ENCODE results near the gene ARL15. TPM values are rescaled to one million over a fixed set of nuclear protein-coding genes. Genes with fewer than 3 reads are reported as not detected.

ARL15 gene
- total RNA-seq, 4 donors from 2014 or later: 36.2 to 338 (median 69.0) TPM

GRCh38 chr5:54329731-54330709 is 19.6 kb upstream of the ARL15 start:
- Histone ChIP-seq H3K4me3 (no peak overlapping the region), H3K36me3 (no peaks in the 10 kb centered on the region), H3K9me3 (peaks cover 0 to 3% of the 10 kb centered on the region in 2 donors), H3K27ac (no peak overlapping the region), H3K27me3 (no peaks in the 10 kb centered on the region), H3K4me1 (no peaks in the 10 kb centered on the region)
- TF ChIP-seq CTCF (IDR thresholded peaks at IDR 0.05) (no peak), POLR2A (IDR thresholded peaks at IDR 0.05) (no peak)
- intact Hi-C loops (cut with DNase I; ENCODE audit: low total_unique reads): no loop called here
- no peak for DNase-seq

DNA sequence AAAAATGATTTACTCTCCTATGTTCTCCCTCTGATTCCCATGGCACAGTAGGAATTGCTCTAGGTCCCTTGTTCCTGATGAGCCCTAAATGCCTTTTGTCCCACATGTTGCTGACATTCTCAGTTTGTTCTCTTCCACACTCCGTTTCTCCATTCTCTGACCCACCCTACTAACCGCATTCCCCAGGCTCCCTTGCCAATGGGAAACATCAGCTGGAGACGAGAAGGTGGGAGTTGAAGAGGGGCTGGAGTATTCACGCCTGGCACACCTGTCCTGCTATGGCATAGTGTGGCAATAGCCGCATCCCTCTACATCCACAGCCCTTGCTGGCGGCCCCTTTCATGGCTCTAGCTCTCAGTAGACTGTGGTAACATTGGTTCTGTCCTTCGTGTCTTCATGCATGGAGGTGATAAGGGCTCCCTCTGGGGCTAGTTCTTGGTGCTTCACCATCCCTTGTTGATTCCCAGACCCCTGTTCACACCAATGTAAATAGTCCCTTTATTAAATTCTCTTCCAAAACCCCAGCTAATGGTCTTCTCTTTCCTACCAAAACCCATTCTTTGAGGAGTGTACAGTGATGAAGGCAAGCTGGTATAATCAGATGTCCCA is 16.4 kb upstream of the ARL15 start:
- TF ChIP-seq CTCF (IDR thresholded peaks at IDR 0.05): no peak
- Histone ChIP-seq H3K36me3 (no peaks in the 10 kb centered on the region), H3K9me3 (no peaks in the 10 kb centered on the region), H3K4me3 (no peak overlapping the region), H3K27ac (no peak overlapping the region), H3K4me1 (no peaks in the 10 kb centered on the region), H3K27me3 (no peaks in the 10 kb centered on the region)
- no peak for DNase-seq
- intact Hi-C loops (cut with DNase I; ENCODE audit: low total_unique reads): no loop called here

DNA sequence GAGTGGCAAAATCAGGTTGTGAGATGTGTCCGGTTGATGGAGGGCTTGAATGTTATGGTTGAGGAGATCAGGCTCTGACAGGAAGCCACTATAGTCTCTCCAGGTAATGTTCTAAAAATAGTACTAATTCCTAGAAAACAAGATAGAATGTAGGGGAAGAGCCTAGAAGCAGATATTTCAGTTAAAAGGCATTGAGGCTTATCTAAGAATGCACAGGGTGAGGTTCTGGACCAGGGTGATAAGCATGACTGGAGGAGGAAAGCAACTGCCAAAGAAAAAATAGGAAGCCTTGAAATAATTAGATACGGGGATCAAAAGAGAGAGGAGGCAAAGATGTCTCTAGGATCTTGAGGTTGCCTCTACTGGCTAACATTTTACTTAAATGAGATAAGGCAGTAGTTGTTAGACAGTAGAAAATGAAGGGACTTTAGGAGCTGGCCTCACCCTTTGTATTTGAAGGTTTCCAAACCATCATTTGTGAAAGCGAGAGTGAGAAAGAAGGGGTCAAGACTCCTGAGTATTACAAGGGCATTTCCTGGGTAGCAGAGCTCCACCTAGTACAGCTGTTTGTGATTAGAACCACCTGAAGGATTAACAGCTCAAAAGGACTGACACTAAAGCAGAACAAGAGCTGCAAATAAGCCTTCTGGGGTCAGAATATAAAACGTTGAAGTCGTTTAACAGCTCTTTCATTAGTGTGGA is 15.4 kb upstream of the ARL15 start:
- no peak for TF ChIP-seq POLR2A (IDR thresholded peaks at IDR 0.05)
- no peak for TF ChIP-seq CTCF (IDR thresholded peaks at IDR 0.05)
- no peaks in the 10 kb centered on the region for H3K36me3 ChIP-seq
- H3K4me3 ChIP-seq: no peak overlapping the region
- no peaks in the 10 kb centered on the region for H3K27me3 ChIP-seq
- no peak overlapping the region for H3K27ac ChIP-seq
- no peak for DNase-seq
- intact Hi-C loops (cut with DNase I; ENCODE audit: low total_unique reads): no loop called here
- H3K4me1 ChIP-seq: no peaks in the 10 kb centered on the region
- no peaks in the 10 kb centered on the region for H3K9me3 ChIP-seq

- no peak overlapping the region for H3K4me3 ChIP-seq
- H3K27me3 ChIP-seq: no peaks in the 10 kb centered on the region
- no peaks in the 10 kb centered on the region for H3K4me1 ChIP-seq
- no peak for DNase-seq
- no peak overlapping the region for H3K27ac ChIP-seq
- TF ChIP-seq POLR2A (IDR thresholded peaks at IDR 0.05) (no peak), CTCF (IDR thresholded peaks at IDR 0.05) (no peak)
- H3K36me3 ChIP-seq: no peaks in the 10 kb centered on the region
- no peaks in the 10 kb centered on the region for H3K9me3 ChIP-seq
- intact Hi-C loops (cut with DNase I; ENCODE audit: low total_unique reads): no loop called here
These were observed 14.9 kb upstream of the ARL15 start for GRCh38 chr5:54325272-54325609.
